Esophagus (tissue), 2 donors: Measurements from ENCODE around the gene SLC5A10. TPM values are rescaled to one million over a fixed set of nuclear protein-coding genes. Genes with fewer than 3 reads are reported as not detected.

Experiments used
- H3K27ac ChIP-seq, 2 donors: one replicate each; pipeline ENCODE4 v1.5.1; 2013; ENCODE audit warnings: low read depth in 2 of 2, mild to moderate bottlenecking in 2 of 2, inconsistent platforms in 1 of 2, low read length in 1 of 2, moderate library complexity in 1 of 2
- H3K27me3 ChIP-seq, 2 donors: one replicate each; pipeline ENCODE4 v1.6.1; 2013; ENCODE audit warnings: low read length in 2 of 2, control low read depth in 1 of 2, mild to moderate bottlenecking in 1 of 2; ENCODE audit not compliant: insufficient read depth in 2 of 2, control insufficient read depth in 1 of 2
- H3K36me3 ChIP-seq, 2 donors: one replicate each; pipeline ENCODE4 v1.6.1; 2013; ENCODE audit warnings: low read length in 1 of 2; ENCODE audit not compliant: control insufficient read depth in 2 of 2, insufficient read depth in 2 of 2
- H3K4me1 ChIP-seq, 2 donors: one replicate each; pipeline ENCODE4 v1.6.1; 2013; ENCODE audit warnings: low read length in 1 of 2; ENCODE audit not compliant: control insufficient read depth in 2 of 2, insufficient read depth in 2 of 2
- H3K4me3 ChIP-seq, 2 donors: one replicate each; pipeline ENCODE4 v1.5.1; 2013; ENCODE audit warnings: low read length in 2 of 2, mild to moderate bottlenecking in 2 of 2, low read depth in 1 of 2, moderate library complexity in 1 of 2
- H3K9me3 ChIP-seq, 2 donors: one replicate each; pipeline ENCODE4 v1.6.1; 2013; ENCODE audit warnings: mild to moderate bottlenecking in 2 of 2, low read depth in 1 of 2, low read length in 1 of 2, moderate library complexity in 1 of 2; ENCODE audit not compliant: control insufficient read depth in 2 of 2, insufficient read depth in 1 of 2
- WGBS, 2 donors: extraction: QIAGEN DNeasy Blood & Tissue Kit; methylation state at CpG; one replicate each; pipeline ENCODE4 v1.1.7; 2013; 5-methylcytosine and 5-hydroxymethylcytosine counted together
- polyA plus RNA-seq, 2 donors: library from polyadenylated mRNA; stranded (reverse); fragments of 200-250 nt; gene quantifications; one replicate each; pipeline ENCODE4 v1.2.3, GENCODE V29; 2013
- donor health status: healthy with polysubstance abuse.
- donor health status: Bipolar disorder and iron deficiency.

Gene SLC5A10
- polyA plus RNA-seq, 2 donors = 0.36 to 0.49 TPM

- Histone ChIP-seq H3K4me3 (no peak overlapping the region), H3K27ac (peak overlapping the region in 1 of 2 donors; percentile 62)
- 64 to 69% methylated on average over 14 of the region's 14 CpGs for WGBS, 2 donors
Observed at GRCh38 chr17:18987862-18988545, 36.0 kb downstream of the SLC5A10 start.

DNA sequence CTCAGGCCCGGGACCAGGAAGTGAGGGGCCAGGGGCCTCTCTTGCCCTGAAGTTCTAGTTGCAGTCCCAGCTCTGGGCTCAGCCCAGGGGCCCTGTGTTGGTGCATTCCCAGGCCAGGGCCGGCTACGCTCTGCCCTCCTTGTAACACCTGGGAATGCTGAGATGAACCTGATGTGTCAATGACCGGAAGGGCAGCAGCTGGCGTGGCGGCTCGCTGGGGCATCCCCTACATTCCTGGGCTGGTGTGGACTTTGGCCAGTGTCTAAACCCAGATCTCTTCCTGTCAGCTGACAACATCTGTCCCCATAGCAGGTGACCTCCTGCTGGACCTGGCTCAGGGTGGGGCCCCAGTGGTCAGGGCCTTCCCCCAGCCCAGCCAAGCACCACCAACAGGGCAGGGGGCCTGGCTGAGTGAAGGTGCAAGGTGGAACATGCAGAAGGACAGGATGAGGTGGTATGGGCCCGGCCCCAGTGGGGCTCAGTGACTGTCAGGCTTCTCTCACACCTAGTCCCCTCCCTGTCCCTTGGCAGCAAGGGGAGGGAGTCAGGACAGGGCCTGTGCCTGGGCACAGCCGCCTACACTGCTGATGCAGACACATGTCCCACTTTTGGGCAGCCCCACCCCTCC, 36.7 kb downstream of the SLC5A10 start:
- H3K27me3 ChIP-seq = no peaks in the 10 kb centered on the region
- H3K4me3 ChIP-seq = no peak overlapping the region
- H3K27ac ChIP-seq = peak overlapping the region in 1 of 2 donors; percentile 62
- peaks cover 22 to 70% of the 10 kb centered on the region in 2 donors for H3K4me1 ChIP-seq
- WGBS, 2 donors = 69% methylated on average over 9 of the region's 9 CpGs
- H3K36me3 ChIP-seq = peaks cover 0 to 41% of the 10 kb centered on the region in 2 donors
- no peaks in the 10 kb centered on the region for H3K9me3 ChIP-seq

More at GRCh38 chr17:18987862-18988545, 36.0 kb downstream of the SLC5A10 start:
- H3K36me3 ChIP-seq = peaks cover 0 to 39% of the 10 kb centered on the region in 2 donors
- H3K9me3 ChIP-seq = no peaks in the 10 kb centered on the region
- H3K27me3 ChIP-seq = no peaks in the 10 kb centered on the region
- H3K4me1 ChIP-seq = peaks cover 24 to 70% of the 10 kb centered on the region in 2 donors

- no peak overlapping the region for H3K4me3 ChIP-seq
- peaks cover 16 to 64% of the 10 kb centered on the region in 2 donors for H3K4me1 ChIP-seq
Observed at GRCh38 chr17:18990331-18990730, 38.4 kb downstream of the SLC5A10 start.

DNA sequence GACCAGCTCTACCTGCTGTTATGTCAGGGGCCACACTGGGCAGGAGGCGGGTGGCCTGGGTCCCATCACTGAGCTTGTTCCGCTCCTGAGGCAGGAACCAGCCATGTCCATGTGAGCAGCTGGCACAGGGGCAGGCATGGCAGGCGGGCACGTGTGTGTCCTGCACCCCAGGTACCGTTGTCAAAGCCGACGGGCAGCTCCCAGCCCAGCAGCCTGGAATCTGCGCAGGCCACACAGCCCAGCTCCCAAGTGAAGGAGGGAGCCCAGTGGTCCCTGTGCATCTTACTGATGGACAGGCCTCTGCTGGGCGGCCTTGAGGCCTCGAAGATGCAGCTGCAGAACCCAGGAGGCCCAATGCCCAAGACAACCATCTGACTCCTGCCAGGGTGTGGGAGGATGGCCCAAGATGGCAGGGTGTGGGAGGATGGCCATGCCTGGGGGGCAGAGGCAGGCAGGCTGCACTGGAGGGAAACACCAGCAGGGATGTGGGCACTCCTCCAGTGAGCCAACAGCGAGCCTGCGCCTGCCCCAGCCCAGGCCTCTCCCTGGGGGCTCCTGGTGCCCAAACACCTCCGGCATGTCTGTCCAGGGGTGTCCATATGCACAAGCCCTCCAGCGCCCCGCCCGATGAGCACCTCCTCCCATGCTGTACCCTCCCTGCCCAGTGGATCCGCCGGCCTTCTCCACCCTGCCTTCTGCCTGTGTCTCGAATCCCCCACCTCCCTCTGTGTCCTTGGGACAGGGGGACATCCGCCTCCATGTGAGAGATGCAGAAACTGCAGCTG, 39.8 kb downstream of the SLC5A10 start:
- Histone ChIP-seq H3K9me3 (no peaks in the 10 kb centered on the region), H3K4me1 (peaks cover 15 to 61% of the 10 kb centered on the region in 2 donors), H3K36me3 (peaks cover 0 to 34% of the 10 kb centered on the region in 2 donors), H3K27me3 (no peaks in the 10 kb centered on the region), H3K27ac (peak overlapping the region in 1 of 2 donors; percentile 84), H3K4me3 (no peak overlapping the region)
- WGBS, 2 donors = 68 to 75% methylated on average over 20 of the region's 20 CpGs

More at GRCh38 chr17:18990331-18990730, 38.4 kb downstream of the SLC5A10 start:
- Histone ChIP-seq H3K36me3 (peaks cover 0 to 38% of the 10 kb centered on the region in 2 donors), H3K9me3 (no peaks in the 10 kb centered on the region), H3K27me3 (no peaks in the 10 kb centered on the region), H3K27ac (peak overlapping the region; percentile 33 to 59)
- WGBS, 2 donors = 50 to 63% methylated on average over 6 of the region's 6 CpGs

- WGBS, 2 donors = 56 to 60% methylated on average over 22 of the region's 22 CpGs
- Histone ChIP-seq H3K27ac (peak overlapping the region; percentile 36 to 84), H3K36me3 (peaks cover 0 to 35% of the 10 kb centered on the region in 2 donors), H3K27me3 (no peaks in the 10 kb centered on the region), H3K9me3 (no peaks in the 10 kb centered on the region), H3K4me1 (peaks cover 15 to 59% of the 10 kb centered on the region in 2 donors), H3K4me3 (no peak overlapping the region)
Observed at GRCh38 chr17:18992454-18993130, 40.6 kb downstream of the SLC5A10 start.

- 56 to 67% methylated on average over 16 of the region's 16 CpGs for WGBS, 2 donors
- peaks cover 16 to 59% of the 10 kb centered on the region in 2 donors for H3K4me1 ChIP-seq
- H3K36me3 ChIP-seq = peaks cover 0 to 34% of the 10 kb centered on the region in 2 donors
- peak overlapping the region; percentile 41 to 84 for H3K27ac ChIP-seq
- H3K4me3 ChIP-seq = no peak overlapping the region
- no peaks in the 10 kb centered on the region for H3K9me3 ChIP-seq
- no peaks in the 10 kb centered on the region for H3K27me3 ChIP-seq
Observed at GRCh38 chr17:18993905-18994526, 42.1 kb downstream of the SLC5A10 start.

DNA sequence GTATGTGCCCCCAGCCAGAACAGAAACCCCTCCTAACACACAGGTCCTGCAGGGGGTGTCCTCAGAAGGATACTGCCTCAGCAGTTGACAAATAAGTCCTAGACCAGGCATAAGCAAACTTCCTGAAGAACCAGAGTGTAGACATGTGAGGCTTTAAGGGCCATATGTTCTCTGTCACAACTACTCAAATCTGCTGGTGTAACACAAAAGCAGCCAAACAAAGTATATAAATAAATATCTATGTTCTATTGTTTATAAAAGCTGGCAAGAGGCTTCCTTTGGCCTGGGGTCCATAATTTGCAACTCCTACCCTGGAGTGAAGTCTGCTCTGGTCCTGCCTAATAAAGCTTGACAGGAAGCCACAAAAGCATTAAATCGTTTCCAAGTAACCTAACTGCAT, 42.7 kb downstream of the SLC5A10 start:
- 19 to 37% methylated on average over 1 of the region's 1 CpG for WGBS, 2 donors
- H3K4me1 ChIP-seq = peaks cover 16 to 59% of the 10 kb centered on the region in 2 donors

GRCh38 chr17:18995220-18995619, 43.3 kb downstream of the SLC5A10 start:
- H3K27ac ChIP-seq = no peak overlapping the region
- no peak overlapping the region for H3K4me3 ChIP-seq
- H3K9me3 ChIP-seq = no peaks in the 10 kb centered on the region
- 94 to 97% methylated on average over 3 of the region's 3 CpGs for WGBS, 2 donors
- peaks cover 0 to 30% of the 10 kb centered on the region in 2 donors for H3K36me3 ChIP-seq
- H3K4me1 ChIP-seq = peaks cover 16 to 58% of the 10 kb centered on the region in 2 donors
- no peaks in the 10 kb centered on the region for H3K27me3 ChIP-seq

More for the DNA sequence above, 42.7 kb downstream of the SLC5A10 start:
- Histone ChIP-seq H3K36me3 (peaks cover 0 to 32% of the 10 kb centered on the region in 2 donors), H3K9me3 (no peaks in the 10 kb centered on the region), H3K27ac (peak overlapping the region in 1 of 2 donors; percentile 63), H3K27me3 (no peaks in the 10 kb centered on the region), H3K4me3 (no peak overlapping the region)
